OCI-LY3 (cell line): ENCODE measurements around the gene NEK9.

ENCODE experiments used
- H2AFZ ChIP-seq: fragments of 200-600, 300-600 bp; shearing (Covaris generic); 2 replicates; pipeline ENCODE4 v1.6.0; 2014; ENCODE audit warnings: antibody characterized with exemption, low read depth, low read length
- H3K27ac ChIP-seq: fragments of 200-600, 300-600 bp; sonication (generic); 2 replicates; pipeline ENCODE4 v1.5.1; 2014; ENCODE audit warnings: mild to moderate bottlenecking, low read length, moderate library complexity, mixed read lengths
- H3K27me3 ChIP-seq: fragments of 200-600, 300-600 bp; sonication (generic); 2 replicates; pipeline ENCODE4 v1.6.1; 2014; ENCODE audit warnings: low read depth, low read length, mixed read lengths
- H3K36me3 ChIP-seq: fragments of 200-600, 300-600 bp; sonication (generic); replicated peaks from 2 replicates; pipeline ENCODE3; 2014; ENCODE audit warnings: low read depth, low read length, mixed read lengths
- H3K4me1 ChIP-seq: fragments of 300-600, 200-600 bp; sonication (generic); 2 replicates; pipeline ENCODE4 v1.6.1; 2014; ENCODE audit warnings: low read length, mixed read lengths
- H3K4me2 ChIP-seq: fragments of 200-600, 300-600 bp; sonication (generic); 2 replicates; pipeline ENCODE4 v1.6.1; 2014; ENCODE audit warnings: low read length, mixed read lengths
- H3K4me3 ChIP-seq: fragments of 300-600, 200-600 bp; sonication (generic); 2 replicates; pipeline ENCODE4 v1.5.1; 2014; ENCODE audit warnings: antibody characterized with exemption, mild to moderate bottlenecking, low read length, moderate library complexity
- H3K79me2 ChIP-seq: fragments of 300-600, 200-600 bp; shearing (Covaris generic); 2 replicates; pipeline ENCODE4 v1.6.1; 2014; ENCODE audit warnings: mild to moderate bottlenecking, low read length, mixed read lengths
- H3K9ac ChIP-seq: fragments of 300-600, 200-600 bp; shearing (Covaris generic); 2 replicates; pipeline ENCODE4 v1.6.0; 2014; ENCODE audit warnings: mild to moderate bottlenecking, low read length, moderate library complexity
- H3K9me3 ChIP-seq: fragments of 200-600, 300-600 bp; shearing (Covaris generic); 2 replicates; pipeline ENCODE4 v1.6.1; 2014; ENCODE audit warnings: low read length, mixed read lengths; ENCODE audit not compliant: insufficient read depth
- H4K20me1 ChIP-seq: fragments of 200-600, 300-600 bp; sonication (generic); 2 replicates; pipeline ENCODE4 v1.6.1; 2016; ENCODE audit warnings: low read length, mixed read lengths; ENCODE audit not compliant: insufficient read depth
- EZH2phosphoT487 ChIP-seq: fragments of 200-600 bp; shearing (Covaris generic); IDR thresholded peaks from 2 replicates; pipeline ENCODE4 v1.6.1; 2018; ENCODE audit warnings: antibody characterized with exemption, mixed run types, low read depth
- TF ChIP-seq, protein P1 (sequence below): fragments of 200-600, 300-600 bp; sonication (generic); IDR thresholded peaks from 2 replicates; pipeline ENCODE4 v1.5.1; 2014; ENCODE audit warnings: antibody characterized with exemption, low read length, low read depth

The NEK9 gene

DNA sequence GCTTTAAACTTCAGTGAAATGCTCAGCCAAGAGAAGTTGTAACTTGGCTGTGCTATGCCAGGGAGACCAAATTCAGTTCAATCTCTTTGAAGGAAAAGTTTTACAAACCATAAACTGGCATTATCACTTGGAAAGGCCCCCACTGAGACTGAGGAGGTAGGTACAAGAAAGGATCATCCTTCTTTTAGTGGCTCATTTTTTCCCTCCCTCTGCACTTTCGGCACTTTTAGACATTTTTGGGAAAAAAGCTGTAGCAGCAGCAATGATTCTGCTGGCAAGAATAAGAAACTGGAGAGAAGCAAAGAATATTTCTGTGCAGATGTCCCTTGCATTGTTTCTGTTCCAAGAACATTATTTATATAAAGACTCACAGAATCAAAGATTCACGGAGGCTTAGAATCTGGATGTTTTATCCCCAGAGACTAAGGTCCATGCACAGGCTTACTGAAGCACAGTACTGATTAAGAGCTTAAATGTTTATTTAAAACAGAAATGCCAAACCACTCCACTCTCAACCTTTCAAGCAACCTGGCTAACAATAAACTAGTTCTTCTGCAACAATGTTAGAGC, 45.1 kb downstream of the NEK9 start:
- Histone ChIP-seq H3K79me2 (no peaks in the 10 kb centered on the region), H3K9me3 (no peaks in the 10 kb centered on the region), H3K4me2 (no peak overlapping the region), H3K27ac (no peak overlapping the region), H2AFZ (no peak overlapping the region), H3K4me3 (no peak overlapping the region), H3K4me1 (no peaks in the 10 kb centered on the region), H3K36me3 (peaks cover 38% of the 10 kb centered on the region), H4K20me1 (no peaks in the 10 kb centered on the region), H3K27me3 (no peaks in the 10 kb centered on the region), H3K9ac (no peak overlapping the region)
- TF ChIP-seq EZH2phosphoT487 = no peak
- TF ChIP-seq, protein P1, sequence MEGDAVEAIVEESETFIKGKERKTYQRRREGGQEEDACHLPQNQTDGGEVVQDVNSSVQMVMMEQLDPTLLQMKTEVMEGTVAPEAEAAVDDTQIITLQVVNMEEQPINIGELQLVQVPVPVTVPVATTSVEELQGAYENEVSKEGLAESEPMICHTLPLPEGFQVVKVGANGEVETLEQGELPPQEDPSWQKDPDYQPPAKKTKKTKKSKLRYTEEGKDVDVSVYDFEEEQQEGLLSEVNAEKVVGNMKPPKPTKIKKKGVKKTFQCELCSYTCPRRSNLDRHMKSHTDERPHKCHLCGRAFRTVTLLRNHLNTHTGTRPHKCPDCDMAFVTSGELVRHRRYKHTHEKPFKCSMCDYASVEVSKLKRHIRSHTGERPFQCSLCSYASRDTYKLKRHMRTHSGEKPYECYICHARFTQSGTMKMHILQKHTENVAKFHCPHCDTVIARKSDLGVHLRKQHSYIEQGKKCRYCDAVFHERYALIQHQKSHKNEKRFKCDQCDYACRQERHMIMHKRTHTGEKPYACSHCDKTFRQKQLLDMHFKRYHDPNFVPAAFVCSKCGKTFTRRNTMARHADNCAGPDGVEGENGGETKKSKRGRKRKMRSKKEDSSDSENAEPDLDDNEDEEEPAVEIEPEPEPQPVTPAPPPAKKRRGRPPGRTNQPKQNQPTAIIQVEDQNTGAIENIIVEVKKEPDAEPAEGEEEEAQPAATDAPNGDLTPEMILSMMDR = no peak

DNA sequence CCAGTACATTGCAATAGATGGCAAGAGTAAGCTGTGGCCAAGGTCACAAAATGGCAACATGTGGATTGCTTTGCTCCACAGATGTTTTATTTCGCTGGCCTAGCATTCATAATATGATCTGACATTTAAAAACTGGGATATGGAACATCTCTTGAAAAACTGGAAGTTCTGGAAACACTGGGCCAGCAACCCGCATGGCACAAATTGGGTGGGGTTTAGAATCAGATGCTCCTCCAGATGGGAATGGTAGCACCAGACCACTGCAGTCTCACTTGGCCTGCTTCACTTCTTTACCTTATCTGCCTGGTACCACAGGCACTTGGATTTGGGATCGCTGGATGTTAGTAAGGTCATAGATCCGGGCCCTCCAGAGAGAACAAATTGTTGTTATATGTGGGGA, 47.3 kb downstream of the NEK9 start:
- Histone ChIP-seq H3K36me3 (peaks cover 33% of the 10 kb centered on the region), H3K9me3 (no peaks in the 10 kb centered on the region), H3K4me1 (no peaks in the 10 kb centered on the region), H3K27me3 (no peaks in the 10 kb centered on the region), H3K79me2 (no peaks in the 10 kb centered on the region), H3K4me2 (no peak overlapping the region), H3K4me3 (no peak overlapping the region), H3K27ac (no peak overlapping the region), H4K20me1 (no peaks in the 10 kb centered on the region), H2AFZ (no peak overlapping the region), H3K9ac (no peak overlapping the region)
- TF ChIP-seq, protein P1 = no peak
- TF ChIP-seq EZH2phosphoT487 = no peak

DNA sequence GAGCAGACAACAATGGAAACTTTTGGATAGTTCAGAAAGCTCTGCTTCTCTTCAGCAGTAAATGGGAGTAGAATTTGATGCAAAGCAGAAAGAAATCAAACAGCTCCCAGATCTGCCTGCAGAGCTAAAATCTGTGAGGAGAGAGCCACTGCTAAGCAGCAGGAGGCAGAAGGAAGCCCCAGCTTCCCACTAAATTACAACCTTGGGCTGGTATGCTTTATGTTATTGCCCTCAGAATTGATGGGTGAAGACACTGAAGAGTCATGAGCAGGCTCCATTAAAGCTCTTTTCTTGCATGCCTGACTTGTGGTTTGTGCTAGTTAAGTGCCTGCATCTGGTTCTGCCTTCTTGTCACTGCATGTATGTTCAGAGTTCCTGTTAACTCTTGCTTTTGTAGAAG, 49.1 kb downstream of the NEK9 start:
- Histone ChIP-seq H3K4me2 (no peak overlapping the region), H3K9me3 (no peaks in the 10 kb centered on the region), H2AFZ (no peak overlapping the region), H3K9ac (no peak overlapping the region), H3K79me2 (no peaks in the 10 kb centered on the region), H3K4me3 (no peak overlapping the region), H3K27ac (no peak overlapping the region), H3K4me1 (no peaks in the 10 kb centered on the region), H3K27me3 (no peaks in the 10 kb centered on the region), H4K20me1 (no peaks in the 10 kb centered on the region), H3K36me3 (peaks cover 16% of the 10 kb centered on the region)
- TF ChIP-seq, protein P1 = no peak
- TF ChIP-seq EZH2phosphoT487 = no peak

DNA sequence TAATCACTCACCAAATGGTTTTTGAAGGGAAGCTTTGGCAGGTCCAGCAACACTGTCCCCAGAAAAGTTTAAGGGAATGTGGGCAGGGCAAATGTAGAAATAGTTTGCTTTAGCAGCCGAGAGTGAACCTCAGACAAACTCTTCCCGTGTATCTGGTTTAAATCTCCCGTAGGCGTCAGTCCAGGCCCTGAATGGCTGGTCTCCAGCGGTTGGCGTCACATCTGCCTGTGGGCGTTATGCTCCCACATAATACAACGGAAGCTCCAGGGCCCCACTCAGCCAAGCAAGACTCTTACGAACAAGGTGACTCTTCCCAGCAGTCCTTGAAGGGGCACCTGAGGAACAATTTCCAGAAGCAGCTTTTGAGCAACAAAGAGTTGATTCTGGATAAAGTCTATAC, 56.5 kb downstream of the NEK9 start:
- no peaks in the 10 kb centered on the region for H4K20me1 ChIP-seq
- no peak overlapping the region for H3K4me2 ChIP-seq
- no peak overlapping the region for H2AFZ ChIP-seq
- no peaks in the 10 kb centered on the region for H3K36me3 ChIP-seq
- H3K4me3 ChIP-seq = no peak overlapping the region
- no peaks in the 10 kb centered on the region for H3K9me3 ChIP-seq
- no peak overlapping the region for H3K27ac ChIP-seq
- H3K27me3 ChIP-seq = no peaks in the 10 kb centered on the region
- no peak overlapping the region for H3K9ac ChIP-seq
- H3K4me1 ChIP-seq = peaks cover 9% of the 10 kb centered on the region
- H3K79me2 ChIP-seq = peaks cover 9% of the 10 kb centered on the region
- TF ChIP-seq, protein P1 = no peak
- TF ChIP-seq EZH2phosphoT487 = no peak
